ENCODE measurements around the gene OTULIN.

The OTULIN gene

DNA sequence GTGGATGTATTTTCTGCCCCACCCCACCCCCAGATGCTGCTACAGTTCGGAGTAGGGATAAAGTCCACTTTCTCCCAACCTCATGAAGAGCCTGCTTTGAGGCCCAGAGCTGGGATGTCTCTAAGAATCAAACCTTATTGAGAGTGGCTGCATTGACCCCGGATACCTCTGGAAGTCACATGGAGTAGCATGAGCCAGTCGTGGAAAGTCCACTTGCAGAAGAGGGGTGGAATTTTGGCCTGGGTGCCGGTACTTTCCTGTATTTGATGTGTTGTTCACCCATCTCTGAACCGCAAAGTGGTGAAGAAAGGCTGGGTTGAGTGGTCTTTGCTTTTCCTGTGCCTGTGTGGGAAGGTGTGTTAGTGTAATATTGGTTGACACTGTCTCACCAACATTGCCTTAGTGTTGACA, 3.7 kb downstream of the OTULIN start:
- DNase-seq (ENCODE audit: low read depth): no peak

DNA sequence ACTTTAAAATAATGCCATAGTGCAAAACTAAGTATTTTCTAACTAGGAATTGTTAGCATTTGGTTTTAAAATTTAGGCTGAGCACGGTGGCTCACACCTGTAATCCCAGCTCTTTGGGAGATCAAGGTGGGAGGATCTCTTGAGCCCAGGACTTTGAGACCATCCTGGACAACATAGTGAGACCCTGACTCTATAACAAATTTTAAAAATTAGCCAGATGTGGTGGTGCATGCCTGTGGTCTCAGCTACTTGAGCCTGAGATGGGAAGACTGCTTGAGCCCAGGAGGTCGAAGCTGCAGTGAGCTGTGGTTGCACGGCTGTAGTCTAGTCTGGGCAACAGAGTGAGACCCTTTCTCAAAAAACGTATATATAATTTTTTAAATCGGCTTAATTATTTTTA, 4.9 kb downstream of the OTULIN start:
- DNase-seq (ENCODE audit: low read depth): no peak

DNA sequence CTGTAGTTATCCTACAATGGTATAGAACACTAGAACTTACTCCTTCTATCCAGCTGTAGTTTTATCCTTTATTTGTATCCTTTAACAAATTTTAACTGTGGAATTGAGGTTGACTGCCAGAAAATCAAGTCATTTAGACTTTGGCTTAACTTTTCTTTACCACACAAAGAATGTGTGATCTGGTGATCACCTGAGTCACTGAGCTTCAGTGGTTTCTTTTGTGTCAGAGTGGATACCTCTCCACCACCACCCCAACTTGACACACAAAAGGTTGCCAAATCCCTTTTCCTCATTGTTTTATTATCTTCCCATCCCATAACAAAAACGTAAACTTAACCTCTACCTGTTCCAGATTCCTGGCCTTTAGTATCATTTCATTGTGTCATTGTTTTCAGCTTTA, 5.5 kb downstream of the OTULIN start:
- DNase-seq (ENCODE audit: low read depth): no peak

DNA sequence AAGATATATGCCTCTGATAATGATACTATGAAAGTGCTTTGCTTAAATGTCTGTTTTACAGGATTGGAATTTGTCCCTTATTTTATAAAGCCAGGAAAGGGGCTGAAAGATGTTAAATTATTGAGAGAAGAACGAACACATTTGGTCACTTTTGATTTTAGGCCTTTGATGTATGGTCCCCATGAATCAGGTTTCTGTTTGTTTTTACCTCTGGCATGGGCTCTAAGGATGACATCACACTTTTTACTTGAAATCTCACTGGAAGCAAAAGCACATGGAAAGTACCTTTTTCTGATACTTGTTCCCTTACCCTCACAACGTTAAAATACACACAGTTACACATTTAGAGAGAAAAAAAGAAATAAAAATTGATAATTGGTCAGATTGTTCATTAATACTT, 6.9 kb downstream of the OTULIN start:
- no peak for DNase-seq (ENCODE audit: low read depth)

DNA sequence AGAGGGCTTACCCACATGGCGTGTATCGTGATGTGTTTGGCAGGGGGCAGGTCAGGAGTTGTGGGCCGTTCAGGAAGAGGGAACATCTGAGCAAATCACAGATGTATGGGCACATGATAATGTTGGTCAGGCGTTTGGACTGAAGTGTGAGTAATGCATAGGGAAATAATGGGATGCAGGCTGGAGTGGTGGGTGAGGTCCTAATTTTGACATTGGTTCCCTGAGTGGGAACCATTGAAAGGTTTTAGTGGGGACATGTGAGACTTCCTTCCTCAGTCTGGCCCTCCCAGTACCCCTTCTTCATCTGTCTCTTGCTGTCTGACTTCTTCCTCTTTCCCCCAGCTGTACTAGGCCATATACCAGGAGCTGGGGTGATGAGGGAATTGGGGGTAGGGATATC, 7.6 kb downstream of the OTULIN start:
- no peak for DNase-seq (ENCODE audit: low read depth)

DNA sequence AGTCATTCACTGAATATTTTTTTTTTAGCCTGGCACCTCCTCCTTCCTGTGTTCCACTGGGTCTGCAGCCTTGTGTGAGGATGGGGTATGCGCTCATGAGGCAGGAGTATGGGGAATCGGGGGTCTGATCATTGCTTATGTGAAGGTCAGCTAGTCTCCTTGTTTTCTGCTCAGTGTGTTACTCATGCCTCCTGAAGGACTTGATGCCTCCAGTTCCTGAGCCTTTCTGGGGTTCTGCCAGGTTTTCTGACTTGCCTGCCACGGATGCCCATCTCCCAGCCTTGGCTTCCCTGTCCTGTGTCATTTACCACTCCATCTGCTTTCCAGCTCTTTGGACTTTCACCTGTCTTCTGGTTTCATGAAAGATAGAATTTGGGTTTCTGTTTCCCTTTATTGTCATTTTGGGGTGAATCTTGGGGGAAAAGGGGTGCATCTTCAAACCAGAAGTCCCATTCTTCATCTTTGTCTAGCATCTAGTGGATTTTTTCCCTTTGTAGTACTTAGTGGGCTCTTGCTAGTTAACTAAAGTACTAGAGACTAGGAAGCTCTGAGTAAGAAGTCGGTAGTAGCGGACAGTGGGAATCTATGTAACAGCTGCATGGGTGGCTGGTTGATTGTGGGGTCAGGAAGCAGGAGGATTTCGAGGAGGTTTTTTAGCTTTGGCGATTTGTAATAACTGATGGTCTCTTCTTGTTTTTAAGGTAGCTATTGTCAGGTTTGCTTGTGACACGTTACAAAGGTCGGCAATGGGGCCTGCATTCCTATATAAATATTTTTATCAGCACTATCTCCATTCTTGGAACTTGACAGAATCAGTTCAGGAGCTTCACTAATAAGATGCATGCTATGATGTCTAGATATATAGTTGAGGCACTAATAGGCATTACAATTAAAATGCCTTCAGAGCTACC, 8.2 kb downstream of the OTULIN start:
- no peak for DNase-seq (ENCODE audit: low read depth)

DNA sequence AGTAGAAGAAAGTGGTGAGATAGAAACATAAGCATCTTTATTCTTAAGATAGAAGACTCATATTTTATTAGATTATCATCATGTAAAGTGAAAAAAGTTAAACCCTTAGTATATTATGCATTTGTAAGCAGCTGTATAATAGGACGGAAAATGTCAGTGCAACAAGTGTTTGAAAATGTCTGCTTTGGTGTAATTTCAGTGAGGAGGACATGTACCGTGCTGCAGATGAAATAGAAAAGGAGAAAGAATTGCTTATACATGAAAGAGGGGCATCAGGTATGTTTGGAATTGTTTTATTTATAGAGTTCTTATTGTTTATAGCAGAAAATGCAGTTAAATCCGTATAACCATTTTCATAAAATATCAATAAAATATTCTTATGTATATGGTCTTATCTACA, 8.9 kb downstream of the OTULIN start:
- DNase-seq (ENCODE audit: low read depth): no peak

DNA sequence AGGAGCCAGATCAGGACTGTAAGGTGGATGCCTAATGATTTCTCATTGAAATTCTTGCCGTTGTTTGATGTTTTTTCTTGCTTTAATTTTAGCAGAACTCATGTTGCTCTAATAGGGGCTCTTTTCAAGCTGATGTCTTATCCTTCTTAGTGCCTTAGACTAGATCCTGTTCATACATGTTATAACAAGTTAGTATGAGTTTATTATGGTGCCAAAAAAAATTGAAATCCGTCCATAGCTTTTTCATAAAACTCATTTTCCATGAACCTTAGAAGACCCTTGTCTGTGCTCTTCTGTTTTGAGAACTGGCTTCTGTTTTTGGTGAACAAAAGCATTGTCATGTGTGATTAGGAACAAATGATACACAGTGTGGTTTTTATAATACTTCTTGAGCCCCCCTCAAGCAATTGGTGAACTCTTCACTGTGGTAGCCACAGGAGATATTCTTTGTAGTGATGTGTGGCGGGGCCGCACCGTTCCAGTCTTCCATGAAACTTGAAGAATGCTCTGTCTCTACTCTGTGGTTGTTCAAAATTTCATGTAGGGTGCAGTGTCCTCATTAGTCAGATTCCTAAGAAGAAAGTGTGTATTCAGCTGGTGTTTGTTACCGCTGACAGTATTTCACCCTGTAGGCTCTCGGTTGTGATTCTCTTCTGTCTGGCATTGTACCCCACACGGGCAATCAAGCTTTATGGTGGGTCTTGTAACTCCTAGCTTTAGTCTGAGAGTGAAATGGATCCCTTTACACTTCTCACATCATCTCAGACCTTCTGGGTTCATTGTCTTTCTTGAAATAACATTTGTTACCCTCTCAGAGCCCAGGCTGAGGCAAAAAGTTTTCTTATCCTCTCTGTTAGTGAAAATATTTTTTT, 10.7 kb downstream of the OTULIN start:
- DNase-seq (ENCODE audit: low read depth): no peak

DNA sequence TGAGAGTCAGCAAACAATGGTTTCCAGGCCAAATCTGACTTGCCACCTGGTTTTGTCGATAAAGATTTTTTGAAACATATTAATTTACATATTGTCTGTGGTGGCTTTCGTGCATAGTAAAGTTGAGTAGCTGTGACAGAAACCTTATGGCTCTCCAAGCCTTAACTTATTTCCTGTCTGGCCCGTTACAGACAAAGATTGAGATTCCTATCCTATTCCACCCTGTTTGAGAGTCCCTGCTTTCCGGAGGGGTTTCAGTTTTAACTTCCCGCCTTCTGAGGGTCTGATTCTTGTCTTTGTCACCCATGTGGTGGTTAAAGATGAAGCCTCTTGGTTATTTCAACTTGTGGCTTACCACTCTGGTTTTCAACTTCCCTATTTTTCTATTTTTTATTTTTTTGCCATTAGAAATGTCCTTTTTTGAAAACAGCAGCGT, 11.4 kb downstream of the OTULIN start:
- no peak for DNase-seq (ENCODE audit: low read depth)

DNA sequence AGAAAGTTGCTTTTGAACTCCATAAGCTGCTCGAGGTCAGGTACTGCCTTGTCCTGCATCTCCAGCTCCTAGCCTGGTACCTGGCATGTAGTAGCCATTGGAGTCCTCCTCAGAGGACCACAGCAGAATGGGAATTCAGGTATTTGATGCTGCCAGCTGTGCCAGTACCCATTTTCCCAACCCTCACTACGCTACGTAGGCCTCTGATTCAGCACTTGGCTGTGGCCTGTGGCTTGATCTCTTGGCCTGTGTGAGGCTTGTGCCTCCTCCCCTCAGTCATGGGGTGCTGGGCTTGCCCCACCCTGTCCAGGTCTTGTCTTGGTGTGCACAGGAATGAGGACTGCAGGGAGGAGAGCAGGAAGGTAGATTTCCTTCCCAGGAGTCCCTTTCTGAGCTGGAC, 11.8 kb downstream of the OTULIN start:
- no peak for DNase-seq (ENCODE audit: low read depth)

DNA sequence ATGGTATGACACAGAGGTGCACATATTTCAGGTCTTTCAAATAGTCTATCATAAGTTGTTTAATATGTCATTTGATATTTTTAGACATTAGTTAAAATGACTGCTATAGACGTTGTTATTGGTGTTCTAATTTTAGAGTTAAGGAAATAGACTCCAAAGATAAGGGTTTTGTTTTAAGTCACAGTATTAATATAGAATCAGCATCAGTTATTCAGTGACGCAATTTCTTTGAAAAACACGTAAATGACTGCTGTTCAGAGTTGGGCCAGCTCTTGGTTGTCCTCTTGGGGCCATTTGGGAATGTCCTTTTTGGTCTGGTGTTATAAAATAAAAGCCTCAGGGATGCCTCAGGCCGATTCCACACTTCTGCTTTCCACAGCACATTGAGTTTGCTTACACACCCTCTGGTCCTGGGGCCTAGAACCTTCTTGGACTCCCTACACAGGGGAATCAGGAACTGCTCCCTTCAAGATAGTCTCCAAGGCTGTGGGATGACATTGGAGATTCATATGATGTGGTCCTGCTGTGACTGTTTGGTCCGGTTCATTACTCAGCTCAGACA, 14.3 kb downstream of the OTULIN start:
- DNase-seq (ENCODE audit: low read depth): no peak

DNA sequence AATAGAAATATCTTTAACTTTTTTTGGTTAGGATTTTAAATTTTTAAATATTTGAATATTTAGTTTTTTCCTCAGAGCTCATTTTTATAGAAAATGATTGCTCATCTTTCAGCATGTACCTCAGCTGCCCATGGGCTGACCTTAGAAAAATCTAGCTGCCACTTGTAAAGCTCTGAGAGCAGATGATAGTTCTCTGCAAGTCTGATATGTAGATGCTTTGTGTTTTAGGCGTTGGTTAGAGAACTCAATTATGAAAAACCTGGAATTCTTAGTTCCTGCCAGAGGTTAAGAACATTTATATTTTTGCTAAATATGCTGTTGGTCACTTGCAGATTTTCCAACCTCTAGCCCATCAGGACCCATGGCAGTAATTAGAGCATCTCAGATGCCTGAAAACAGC, 15.1 kb downstream of the OTULIN start:
- DNase-seq (ENCODE audit: low read depth): no peak

DNA sequence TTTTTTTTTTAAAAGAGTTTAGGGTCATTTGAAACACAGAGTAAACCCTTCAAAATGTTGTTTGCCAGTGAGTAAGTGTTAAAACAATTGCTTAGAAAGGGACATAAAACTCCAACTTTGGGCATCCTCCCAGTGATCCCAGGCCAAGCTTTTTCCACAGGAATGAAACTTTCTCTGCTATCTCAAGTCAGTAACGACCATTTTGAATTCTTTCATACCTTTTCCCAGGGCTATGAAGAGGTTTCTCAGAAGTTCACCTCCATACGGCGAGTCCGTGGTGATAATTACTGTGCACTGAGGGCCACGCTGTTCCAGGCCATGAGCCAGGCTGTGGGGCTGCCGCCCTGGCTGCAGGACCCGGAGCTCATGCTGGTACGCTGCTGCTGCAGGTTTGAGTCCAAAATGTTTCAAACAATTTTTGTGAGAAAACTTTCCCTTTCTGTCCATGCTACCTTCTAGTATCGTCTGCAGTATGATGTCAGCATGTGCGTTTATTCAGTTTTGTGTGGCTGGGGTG, 16.8 kb downstream of the OTULIN start:
- DNase-seq (ENCODE audit: low read depth): no peak

DNA sequence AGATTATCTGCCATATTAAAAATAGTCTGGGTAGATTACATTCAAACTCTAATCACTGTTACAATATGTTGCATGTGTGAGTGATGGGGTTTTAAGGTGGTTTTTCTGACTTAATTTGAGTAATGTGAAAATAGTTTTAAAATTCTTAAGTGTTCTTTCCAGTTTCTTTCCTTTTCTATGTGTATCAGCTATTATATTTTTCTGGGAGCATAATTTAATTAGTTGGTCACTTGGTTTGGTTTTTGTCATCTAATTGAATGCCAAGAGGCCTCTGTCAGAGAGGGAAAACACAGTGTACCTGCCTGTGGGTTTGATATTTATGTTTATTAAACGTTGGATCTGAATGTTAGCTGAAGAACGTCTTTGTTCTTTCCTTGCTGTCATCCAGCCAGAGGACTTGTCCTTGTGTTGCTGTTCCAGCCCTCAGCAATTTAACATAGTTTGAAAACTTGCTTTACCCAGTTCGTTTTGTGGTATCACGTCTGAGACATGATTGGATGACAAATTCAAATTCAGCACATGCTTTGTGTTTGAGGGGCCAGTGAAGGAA, 19.5 kb downstream of the OTULIN start:
- no peak for DNase-seq (ENCODE audit: low read depth)

DNA sequence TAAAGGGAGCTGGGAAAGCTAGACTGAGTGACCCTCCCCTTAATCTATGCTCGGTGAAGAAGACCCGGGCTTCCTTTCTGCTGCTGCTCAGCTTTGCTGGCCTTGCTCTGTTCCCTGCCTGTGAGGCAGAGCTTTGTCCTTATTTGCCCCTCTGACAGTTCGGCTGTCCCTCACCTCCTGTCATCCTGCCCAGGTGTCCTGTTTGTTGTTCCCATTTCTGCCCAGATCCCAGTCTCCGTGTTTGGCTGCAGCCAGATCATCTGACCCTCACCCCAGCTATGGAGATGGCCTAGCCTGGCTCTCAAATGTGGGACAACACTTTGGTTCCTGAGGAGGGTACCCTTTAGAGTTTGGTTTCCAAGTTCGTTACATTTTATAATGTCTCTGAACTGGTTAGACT, 20.2 kb downstream of the OTULIN start:
- no peak for DNase-seq (ENCODE audit: low read depth)

DNA sequence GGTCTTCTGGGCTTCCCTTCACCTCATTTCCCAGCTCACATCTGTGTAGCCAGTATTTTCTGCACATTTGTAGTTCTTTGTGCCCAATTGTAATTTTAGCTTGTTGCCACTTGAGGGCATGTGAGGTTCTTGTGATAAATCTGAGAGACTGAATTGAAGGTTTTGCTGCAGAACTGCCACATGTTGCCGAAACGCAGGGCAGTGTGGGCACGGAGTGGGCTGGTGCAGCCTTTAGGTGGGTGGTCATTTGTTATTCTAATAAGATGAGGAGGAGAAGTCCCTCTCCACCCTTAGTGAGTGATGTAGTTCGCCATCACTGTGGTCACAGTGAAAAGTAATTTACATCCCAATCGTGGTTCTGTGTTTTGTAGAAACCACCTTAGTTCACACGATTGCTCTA, 21.2 kb downstream of the OTULIN start:
- DNase-seq (ENCODE audit: low read depth): no peak

DNA sequence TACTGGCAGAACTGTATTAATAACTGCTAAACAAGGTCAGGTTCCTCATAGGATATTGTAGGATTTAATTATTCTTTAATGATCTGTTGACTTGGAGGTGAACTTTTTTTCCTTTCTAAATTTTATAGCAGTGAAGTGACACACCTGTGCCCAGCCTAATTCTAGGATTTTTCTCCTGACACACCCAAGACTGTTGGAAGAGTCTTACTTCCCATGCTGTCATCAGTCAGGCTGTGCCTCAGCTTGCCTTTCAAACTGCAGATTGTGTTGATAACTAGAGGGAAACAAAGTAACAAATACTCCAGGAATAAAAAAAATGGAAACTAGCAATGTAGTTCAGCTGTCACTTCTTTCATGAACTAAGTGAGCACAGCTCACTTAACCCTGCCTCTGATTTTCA, 22.0 kb downstream of the OTULIN start:
- DNase-seq (ENCODE audit: low read depth): no peak

DNA sequence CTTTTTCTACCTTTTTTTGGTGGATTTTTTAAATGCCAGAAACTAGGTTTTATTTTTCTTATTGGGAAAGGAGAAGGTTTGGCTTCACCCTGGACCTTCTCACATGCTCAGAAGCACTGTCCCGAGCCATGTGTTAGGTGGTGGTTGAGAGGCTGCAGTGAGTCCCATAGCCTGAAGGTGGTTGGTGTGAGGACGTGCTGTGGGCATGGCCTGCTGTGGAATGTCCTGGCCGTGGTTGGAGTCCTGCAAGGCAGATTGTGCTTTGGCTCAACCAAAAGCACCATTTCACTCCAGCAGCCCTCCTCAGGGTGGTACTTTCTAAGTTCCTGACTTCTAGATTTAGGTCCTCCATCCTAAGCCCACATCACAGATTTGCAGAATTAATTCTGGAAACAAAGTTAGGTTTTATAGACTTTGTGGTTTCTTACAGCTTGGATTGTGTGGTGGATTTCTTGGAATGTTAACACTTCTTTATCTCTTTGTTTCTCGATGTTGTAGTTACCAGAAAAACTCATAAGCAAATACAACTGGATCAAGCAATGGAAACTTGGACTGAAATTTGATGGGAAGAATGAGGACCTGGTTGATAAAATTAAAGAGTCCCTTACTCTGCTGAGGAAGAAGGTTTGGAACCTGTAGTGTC, 22.6 kb downstream of the OTULIN start:
- DNase-seq (ENCODE audit: low read depth): no peak

DNA sequence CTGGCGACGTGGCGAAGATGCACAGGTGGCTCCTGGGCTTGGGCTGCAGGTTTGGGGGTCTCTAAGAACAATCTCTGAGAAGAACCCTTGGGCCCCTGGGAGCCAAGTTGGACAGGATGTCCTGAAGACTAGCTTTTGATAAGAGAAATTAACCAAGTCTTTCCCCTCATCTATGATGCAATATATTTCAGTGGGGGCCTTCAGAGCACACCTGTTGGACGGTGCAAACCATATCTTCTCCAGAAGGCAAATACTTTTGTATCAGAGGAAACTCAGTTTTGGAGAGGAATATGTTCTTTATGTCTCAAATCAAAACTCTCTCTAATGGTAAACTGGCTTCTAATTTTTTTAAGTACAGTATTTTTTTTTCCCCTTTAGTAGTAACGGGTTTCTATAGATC, 28.6 kb downstream of the OTULIN start:
- DNase-seq (ENCODE audit: low read depth): no peak

DNA sequence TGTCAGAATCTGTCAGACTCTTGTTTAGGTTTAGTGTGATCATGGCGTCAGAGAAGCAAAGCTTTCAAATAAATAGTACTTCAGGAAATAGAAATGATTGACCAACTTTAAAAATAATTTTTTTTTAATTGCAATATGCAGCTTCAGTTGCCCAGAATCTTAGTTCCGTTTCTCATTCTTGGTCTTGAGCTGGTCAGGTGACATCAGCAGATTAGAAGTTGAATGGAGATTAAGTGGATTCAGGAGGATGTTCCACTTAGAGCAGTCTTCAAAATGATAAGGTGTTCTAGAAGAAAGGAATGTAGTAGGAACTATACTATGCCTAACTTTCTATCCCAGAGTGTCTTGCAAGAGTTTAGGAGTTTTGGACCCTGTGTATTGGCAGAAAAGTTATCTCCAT, 30.6 kb downstream of the OTULIN start:
- no peak for DNase-seq (ENCODE audit: low read depth)

DNA sequence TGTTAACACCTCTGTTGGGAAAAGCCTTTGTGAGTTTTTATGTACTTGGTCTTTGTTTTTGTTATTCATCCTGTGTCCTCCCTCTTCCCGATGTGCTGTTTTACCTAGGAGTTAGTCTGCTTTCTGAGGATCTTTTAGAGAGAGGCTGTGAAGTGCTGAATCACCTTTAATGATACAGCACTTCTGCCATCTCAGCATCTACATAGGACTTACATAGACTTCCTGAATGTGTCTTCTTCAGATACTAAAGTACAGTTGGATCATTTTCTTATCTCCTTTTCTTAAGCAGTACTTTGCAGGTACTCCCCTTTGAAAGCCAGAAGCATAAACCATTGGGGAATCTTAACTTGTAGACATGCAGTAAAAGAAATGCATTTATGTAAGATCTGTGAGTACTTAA, 31.5 kb downstream of the OTULIN start:
- no peak for DNase-seq (ENCODE audit: low read depth)

DNA sequence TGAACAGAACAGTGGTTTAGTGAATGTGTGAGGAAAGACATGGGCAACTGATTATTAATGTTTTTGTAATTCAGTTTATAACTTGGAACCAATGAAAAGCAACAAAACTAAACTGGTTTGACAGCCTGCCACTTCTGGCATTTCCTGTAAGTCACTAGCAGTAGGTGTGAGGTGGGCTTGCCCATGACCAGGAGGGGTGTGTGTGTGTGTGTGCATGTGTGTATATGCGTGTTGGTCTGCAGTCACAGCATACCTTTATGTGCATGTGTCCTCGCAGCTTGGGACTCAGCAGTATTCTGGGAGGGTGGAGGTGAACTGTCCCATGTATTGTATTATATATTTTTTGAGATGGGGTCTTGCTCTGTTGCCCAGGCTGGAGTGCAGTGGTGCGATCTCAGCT, 32.3 kb downstream of the OTULIN start:
- no peak for DNase-seq (ENCODE audit: low read depth)

All from stimulated activated CD8-positive, alpha-beta memory T cell treated with anti-CD3 and anti-CD28 coated beads, Interleukin-12 subunit alpha, Interleukin-12 subunit beta, amount 100 ng/mL, for 1 hour (primary cell).